IPS DF 6.9 (cell line): ENCODE data around the gene EEPD1.

Experiments used
- DNase-seq: peaks from one replicate; pipeline ENCODE4 v3.0.0-alpha.2; 2013; ENCODE audit warnings: low read depth, low spot score
- H3K27ac ChIP-seq: one replicate; pipeline ENCODE4 v1.5.1; 2013; ENCODE audit warnings: low read length, control low read depth
- H3K27me3 ChIP-seq: 2 replicates; pipeline ENCODE4 v1.6.1; 2013; ENCODE audit warnings: mild to moderate bottlenecking, low read length; ENCODE audit not compliant: control insufficient read depth, insufficient read depth
- H3K36me3 ChIP-seq: 2 replicates; pipeline ENCODE4 v1.6.1; 2013; ENCODE audit warnings: low read length; ENCODE audit not compliant: control insufficient read depth, insufficient read depth
- H3K4me1 ChIP-seq: 2 replicates; pipeline ENCODE4 v1.6.1; 2013; ENCODE audit warnings: low read length; ENCODE audit not compliant: control insufficient read depth, insufficient read depth
- H3K4me3 ChIP-seq: 2 replicates; pipeline ENCODE4 v1.5.1; 2013; ENCODE audit warnings: mild to moderate bottlenecking, low read length
- H3K9me3 ChIP-seq: 2 replicates; pipeline ENCODE4 v1.6.1; 2013; ENCODE audit warnings: low read length, inconsistent platforms; ENCODE audit not compliant: control insufficient read depth, insufficient read depth
- WGBS: extraction: QIAGEN DNeasy Blood & Tissue Kit; methylation state at CpG from one replicate; pipeline ENCODE4 v1.1.7; 2013; ENCODE audit warnings: mixed read lengths, missing lambda C conversion rate; ENCODE audit not compliant: insufficient read length, insufficient coverage; 5-methylcytosine and 5-hydroxymethylcytosine counted together

The EEPD1 gene

GRCh38 chr7:36291387-36292316, 138.6 kb downstream of the EEPD1 start:
- Histone ChIP-seq H3K27me3 (no peaks in the 10 kb centered on the region), H3K36me3 (no peaks in the 10 kb centered on the region), H3K27ac (no peak overlapping the region), H3K4me3 (no peak overlapping the region), H3K9me3 (no peaks in the 10 kb centered on the region), H3K4me1 (0 out of 2 replicates have a peak, but pooled peaks cover 3% of the 10 kb centered on the region)
- WGBS: no CpG with 5 or more reads among the region's 18 CpGs
- DNase-seq: no peak

- WGBS: no CpG with 5 or more reads among the region's 5 CpGs
- Histone ChIP-seq H3K4me1 (peaks cover 1% of the 10 kb centered on the region), H3K4me3 (no peak overlapping the region), H3K9me3 (no peaks in the 10 kb centered on the region), H3K27ac (no peak overlapping the region), H3K27me3 (no peaks in the 10 kb centered on the region), H3K36me3 (no peaks in the 10 kb centered on the region)
- no peak for DNase-seq
Measured at GRCh38 chr7:36295090-36295489, 142.0 kb downstream of the EEPD1 start.

GRCh38 chr7:36296284-36296683, 143.2 kb downstream of the EEPD1 start:
- no peaks in the 10 kb centered on the region for H3K9me3 ChIP-seq
- no peak for DNase-seq
- H3K4me1 ChIP-seq: peaks cover 2% of the 10 kb centered on the region
- no peaks in the 10 kb centered on the region for H3K36me3 ChIP-seq
- H3K4me3 ChIP-seq: no peak overlapping the region
- WGBS: no CpG with 5 or more reads among the region's 1 CpG
- no peaks in the 10 kb centered on the region for H3K27me3 ChIP-seq
- no peak overlapping the region for H3K27ac ChIP-seq

- H3K4me1 ChIP-seq: peaks cover 2% of the 10 kb centered on the region
- H3K4me3 ChIP-seq: no peak overlapping the region
- DNase-seq: no peak
- H3K27me3 ChIP-seq: no peaks in the 10 kb centered on the region
- H3K36me3 ChIP-seq: no peaks in the 10 kb centered on the region
- WGBS: no CpG with 5 or more reads among the region's 7 CpGs
- no peak overlapping the region for H3K27ac ChIP-seq
- H3K9me3 ChIP-seq: no peaks in the 10 kb centered on the region
Measured at GRCh38 chr7:36297364-36298009, 144.4 kb downstream of the EEPD1 start.

GRCh38 chr7:36298106-36298505, 145.1 kb downstream of the EEPD1 start:
- Histone ChIP-seq H3K4me3 (no peak overlapping the region), H3K27ac (no peak overlapping the region), H3K4me1 (peaks cover 2% of the 10 kb centered on the region), H3K9me3 (no peaks in the 10 kb centered on the region), H3K36me3 (no peaks in the 10 kb centered on the region), H3K27me3 (no peaks in the 10 kb centered on the region)
- WGBS: no CpG with 5 or more reads among the region's 4 CpGs
- DNase-seq: no peak

GRCh38 chr7:36299223-36299774, 146.2 kb downstream of the EEPD1 start:
- no peak for DNase-seq
- no CpG with 5 or more reads among the region's 17 CpGs for WGBS
- H3K9me3 ChIP-seq: no peaks in the 10 kb centered on the region
- H3K4me3 ChIP-seq: no peak overlapping the region
- H3K27me3 ChIP-seq: no peaks in the 10 kb centered on the region
- no peaks in the 10 kb centered on the region for H3K36me3 ChIP-seq
- H3K27ac ChIP-seq: no peak overlapping the region
- peaks cover 4% of the 10 kb centered on the region for H3K4me1 ChIP-seq

GRCh38 chr7:36299823-36300341, 146.8 kb downstream of the EEPD1 start:
- no peak overlapping the region for H3K4me3 ChIP-seq
- WGBS: no CpG with 5 or more reads among the region's 9 CpGs
- H3K27me3 ChIP-seq: no peaks in the 10 kb centered on the region
- H3K36me3 ChIP-seq: no peaks in the 10 kb centered on the region
- peaks cover 4% of the 10 kb centered on the region for H3K4me1 ChIP-seq
- no peak overlapping the region for H3K27ac ChIP-seq
- no peak for DNase-seq
- no peaks in the 10 kb centered on the region for H3K9me3 ChIP-seq

GRCh38 chr7:36300696-36301350, 147.8 kb downstream of the EEPD1 start:
- Histone ChIP-seq H3K4me3 (no peak overlapping the region), H3K27me3 (no peaks in the 10 kb centered on the region), H3K36me3 (no peaks in the 10 kb centered on the region), H3K9me3 (no peaks in the 10 kb centered on the region), H3K4me1 (peaks cover 4% of the 10 kb centered on the region), H3K27ac (no peak overlapping the region)
- DNase-seq: no peak
- no CpG with 5 or more reads among the region's 9 CpGs for WGBS

- no peak for DNase-seq
- Histone ChIP-seq H3K27ac (no peak overlapping the region), H3K27me3 (no peaks in the 10 kb centered on the region), H3K4me1 (peaks cover 4% of the 10 kb centered on the region), H3K9me3 (no peaks in the 10 kb centered on the region), H3K36me3 (no peaks in the 10 kb centered on the region), H3K4me3 (no peak overlapping the region)
- WGBS: no CpG with 5 or more reads among the region's 15 CpGs
Measured at GRCh38 chr7:36301914-36302771, 149.1 kb downstream of the EEPD1 start.
